RWPE2 (cell line): Measurements from ENCODE around the gene CTNNA2.

Experiments
- ATAC-seq: fragments of 200-7000 bp; cut with Tn5 transposase; 3 replicates; pipeline ENCODE4 v1.9.1; 2021; ENCODE audit warnings: low read depth
- DNase-seq: peaks from one replicate; pipeline ENCODE4 v3.0.0-alpha.2; 2020; ENCODE audit warnings: low spot score
- H3K27ac ChIP-seq: fragments of 450-650 bp; 2 replicates; pipeline ENCODE4 v1.5.1; 2017; ENCODE audit warnings: mild to moderate bottlenecking; ENCODE audit not compliant: poor library complexity, severe bottlenecking
- H3K27me3 ChIP-seq: fragments of 250-450 bp; sonication (Bioruptor Pico); 2 replicates; pipeline ENCODE4 v1.5.1; 2021; ENCODE audit warnings: mild to moderate bottlenecking, moderate library complexity; ENCODE audit not compliant: insufficient read depth, poor library complexity, severe bottlenecking
- H3K36me3 ChIP-seq: fragments of 250-450 bp; sonication (Bioruptor Pico); 2 replicates; pipeline ENCODE4 v1.5.1; 2020; ENCODE audit warnings: low read depth, mild to moderate bottlenecking, moderate library complexity
- H3K4me1 ChIP-seq: fragments of 250-450 bp; sonication (Bioruptor Pico); 2 replicates; pipeline ENCODE4 v1.5.1; 2021; ENCODE audit warnings: mild to moderate bottlenecking, moderate library complexity; ENCODE audit not compliant: insufficient read depth, poor library complexity, severe bottlenecking
- H3K4me3 ChIP-seq: fragments of 250-450 bp; sonication (Bioruptor Pico); 2 replicates; pipeline ENCODE4 v1.5.1; 2021; ENCODE audit warnings: mild to moderate bottlenecking, moderate library complexity; ENCODE audit not compliant: severe bottlenecking
- H3K9me3 ChIP-seq: fragments of 250-450 bp; sonication (Bioruptor Pico); 2 replicates; pipeline ENCODE4 v1.5.1; 2021; ENCODE audit warnings: mild to moderate bottlenecking, moderate library complexity; ENCODE audit not compliant: severe bottlenecking
- CTCF ChIP-seq: fragments of 450-650 bp; IDR thresholded peaks from one replicate; pipeline ENCODE4 v1.5.1; 2017; ENCODE audit warnings: mild to moderate bottlenecking, moderate library complexity; ENCODE audit not compliant: poor library complexity, severe bottlenecking

The CTNNA2 gene

GRCh38 chr2:80403081-80403480 lies 890.2 kb downstream of the CTNNA2 start:
- DNase-seq = no peak
- H3K4me3 ChIP-seq = no peak overlapping the region
- H3K27me3 ChIP-seq = no peaks in the 10 kb centered on the region
- no peak overlapping the region for H3K27ac ChIP-seq
- H3K36me3 ChIP-seq = no peaks in the 10 kb centered on the region
- H3K9me3 ChIP-seq = no peaks in the 10 kb centered on the region
- no peaks in the 10 kb centered on the region for H3K4me1 ChIP-seq
- no peak for TF ChIP-seq CTCF
- ATAC-seq = no peak

DNA sequence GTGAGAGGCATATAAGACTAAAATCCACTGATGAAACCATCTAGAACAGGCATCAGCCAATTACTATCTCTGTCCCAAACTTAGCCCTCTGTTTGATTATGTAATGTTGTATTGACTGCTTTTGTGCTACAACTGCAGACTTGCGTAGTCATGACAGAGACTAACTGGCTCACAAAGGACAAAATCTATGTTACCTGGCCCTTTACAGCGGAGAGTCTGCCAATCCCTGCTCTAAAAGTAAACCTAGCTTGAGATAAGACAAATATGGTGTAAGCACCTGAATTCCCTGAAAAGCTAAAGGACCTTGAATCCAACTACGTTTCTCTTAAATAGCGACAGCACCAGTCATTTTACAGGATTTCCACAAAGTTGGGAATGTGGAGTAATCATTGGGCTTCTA lies 894.5 kb downstream of the CTNNA2 start:
- Histone ChIP-seq H3K36me3 (no peaks in the 10 kb centered on the region), H3K27me3 (no peaks in the 10 kb centered on the region), H3K4me1 (no peaks in the 10 kb centered on the region), H3K27ac (no peak overlapping the region), H3K9me3 (no peaks in the 10 kb centered on the region), H3K4me3 (no peak overlapping the region)
- no peak for TF ChIP-seq CTCF
- no peak for DNase-seq
- no peak for ATAC-seq

DNA sequence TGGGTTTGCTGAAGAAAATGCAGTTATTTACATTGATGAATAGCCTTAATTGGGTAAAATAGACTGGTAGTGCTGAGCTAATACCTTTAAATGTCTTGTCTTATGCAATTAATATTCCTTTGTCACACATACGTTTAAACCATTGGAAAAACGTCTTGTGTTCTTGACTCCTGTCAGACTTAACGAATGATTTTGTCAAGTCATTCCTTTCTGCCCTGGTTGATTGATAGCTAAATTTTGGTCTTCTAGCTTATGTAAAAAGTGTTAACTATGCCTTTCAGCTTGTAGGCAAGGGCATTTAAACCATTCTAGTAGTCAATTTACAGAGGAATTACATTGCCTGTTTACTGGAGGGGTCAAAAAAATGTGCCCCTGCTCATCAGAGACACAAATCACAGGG lies 897.5 kb downstream of the CTNNA2 start:
- no peak overlapping the region for H3K27ac ChIP-seq
- H3K36me3 ChIP-seq = no peaks in the 10 kb centered on the region
- no peaks in the 10 kb centered on the region for H3K4me1 ChIP-seq
- no peak for DNase-seq
- TF ChIP-seq CTCF = no peak
- ATAC-seq = no peak
- H3K27me3 ChIP-seq = no peaks in the 10 kb centered on the region
- H3K9me3 ChIP-seq = no peaks in the 10 kb centered on the region
- no peak overlapping the region for H3K4me3 ChIP-seq

DNA sequence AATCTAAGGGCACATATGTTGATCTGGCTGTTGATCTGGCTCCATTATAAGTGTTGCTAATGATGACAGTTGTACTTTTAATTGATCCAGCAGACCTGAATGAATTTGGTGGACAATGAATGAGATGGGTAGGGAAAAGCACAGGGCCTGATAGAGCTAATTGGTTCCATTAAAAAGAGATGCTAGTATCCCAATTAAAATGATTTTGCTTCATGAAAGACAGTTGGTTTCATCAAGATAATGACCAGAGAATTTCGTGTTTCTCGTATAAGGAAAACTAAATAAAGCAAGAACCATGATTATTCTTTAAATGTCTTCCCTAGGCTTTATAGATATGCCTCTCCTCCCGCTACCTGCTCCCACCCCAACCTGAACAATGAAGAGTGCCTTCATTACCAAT lies 900.3 kb downstream of the CTNNA2 start:
- no peak for TF ChIP-seq CTCF
- no peak overlapping the region for H3K27ac ChIP-seq
- ATAC-seq = no peak
- no peaks in the 10 kb centered on the region for H3K36me3 ChIP-seq
- H3K9me3 ChIP-seq = no peaks in the 10 kb centered on the region
- H3K27me3 ChIP-seq = no peaks in the 10 kb centered on the region
- no peak overlapping the region for H3K4me3 ChIP-seq
- H3K4me1 ChIP-seq = no peaks in the 10 kb centered on the region
- DNase-seq = no peak

DNA sequence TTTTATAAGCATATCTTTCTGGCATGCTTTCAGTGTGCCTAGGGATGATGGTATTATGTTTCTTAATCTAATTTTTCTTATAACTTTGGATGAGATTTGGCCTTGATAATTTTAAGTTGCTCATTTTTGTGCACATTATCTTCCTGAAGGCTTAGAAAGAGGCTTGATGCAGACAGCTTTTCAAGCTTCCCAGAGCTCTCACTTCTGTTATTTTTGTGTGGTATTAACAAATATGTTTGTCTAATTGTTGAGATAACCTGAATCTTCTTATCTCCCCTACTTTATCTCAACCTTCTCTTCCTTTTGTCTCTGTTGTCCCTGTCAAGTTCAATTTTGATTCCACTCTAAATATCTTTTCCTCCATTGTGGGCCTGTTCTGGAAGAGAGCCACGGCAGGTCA lies 904.9 kb downstream of the CTNNA2 start:
- ATAC-seq = no peak
- Histone ChIP-seq H3K27ac (no peak overlapping the region), H3K27me3 (no peaks in the 10 kb centered on the region), H3K4me3 (no peak overlapping the region), H3K9me3 (no peaks in the 10 kb centered on the region), H3K4me1 (no peaks in the 10 kb centered on the region), H3K36me3 (no peaks in the 10 kb centered on the region)
- no peak for DNase-seq
- TF ChIP-seq CTCF = no peak
